ENCODE data around the gene GOLGA8B.
A peak's percentile ranks its signal among the peaks of the same experiment; 100 is the strongest.
"Not testable (repeated sequence)": the region's sequence is repeated elsewhere in the genome, so short reads cannot be mapped to it uniquely, and the experiment has no call there.

GOLGA8B gene

GRCh38 chr15:34564711-34565110 lies 18.7 kb downstream of the GOLGA8B start:
- H3K4me3 ChIP-seq (ENCODE audit: severe bottlenecking); H3K36me3 ChIP-seq (ENCODE audit: low read depth); H3K27ac ChIP-seq (ENCODE audit: poor library complexity, severe bottlenecking); H3K4me1 ChIP-seq (ENCODE audit: insufficient read depth, poor library complexity, severe bottlenecking); H3K9me3 ChIP-seq (ENCODE audit: severe bottlenecking); ATAC-seq (ENCODE audit: low read depth); H3K27me3 ChIP-seq (ENCODE audit: insufficient read depth, poor library complexity, severe bottlenecking): not testable (repeated sequence)
- peak; percentile 19 for DNase-seq (ENCODE audit: low spot score)

DNA sequence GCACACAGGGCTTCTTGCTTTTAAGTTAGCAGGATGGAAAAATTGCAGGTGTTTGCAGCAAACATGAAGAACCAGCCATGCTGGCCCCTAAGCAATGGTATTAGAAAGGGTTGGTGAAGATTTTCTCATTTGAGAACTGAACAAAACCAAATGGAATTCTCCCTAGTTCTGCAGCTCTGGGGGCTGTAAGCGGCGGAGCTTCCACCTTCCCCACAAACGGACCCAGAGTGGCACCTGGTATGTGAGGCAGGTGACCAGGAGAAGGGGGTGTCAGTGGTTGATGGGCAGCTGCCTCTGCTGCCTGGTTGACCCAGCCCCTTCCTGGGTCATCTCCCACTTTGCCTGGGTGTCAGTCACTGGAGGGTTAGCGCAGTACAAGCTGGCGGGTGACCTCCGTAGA lies 22.6 kb downstream of the GOLGA8B start:
- not testable (repeated sequence) for H3K27ac ChIP-seq (ENCODE audit: poor library complexity, severe bottlenecking); H3K9me3 ChIP-seq (ENCODE audit: severe bottlenecking); H3K27me3 ChIP-seq (ENCODE audit: insufficient read depth, poor library complexity, severe bottlenecking); H3K4me1 ChIP-seq (ENCODE audit: insufficient read depth, poor library complexity, severe bottlenecking); H3K36me3 ChIP-seq (ENCODE audit: low read depth); H3K4me3 ChIP-seq (ENCODE audit: severe bottlenecking); DNase-seq (ENCODE audit: low spot score); ATAC-seq (ENCODE audit: low read depth)

GRCh38 chr15:34559764-34560163 lies 23.7 kb downstream of the GOLGA8B start:
- H3K27ac ChIP-seq (ENCODE audit: poor library complexity, severe bottlenecking); ATAC-seq (ENCODE audit: low read depth); H3K27me3 ChIP-seq (ENCODE audit: insufficient read depth, poor library complexity, severe bottlenecking): not testable (repeated sequence)

DNA sequence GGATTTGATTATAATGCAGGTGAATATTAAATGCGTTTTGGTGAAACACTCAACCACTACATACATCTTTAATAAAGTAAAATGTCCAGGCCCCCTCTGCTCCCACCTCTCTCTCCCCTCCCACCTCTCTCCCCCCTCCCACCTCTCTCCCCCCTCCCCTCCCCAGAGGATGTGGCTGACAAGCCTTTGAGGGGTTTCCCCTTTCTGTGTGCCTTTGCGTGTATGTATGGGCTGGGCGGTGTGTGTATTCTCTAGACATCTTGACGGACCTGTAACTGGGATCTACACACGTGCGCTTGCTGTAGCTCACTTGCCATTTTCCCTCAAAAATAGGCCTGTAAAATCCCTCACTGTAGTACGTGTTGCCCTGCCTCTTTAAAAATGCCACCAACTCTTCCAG lies 28.3 kb downstream of the GOLGA8B start:
- ATAC-seq (ENCODE audit: low read depth); H3K27me3 ChIP-seq (ENCODE audit: insufficient read depth, poor library complexity, severe bottlenecking); DNase-seq (ENCODE audit: low spot score); H3K9me3 ChIP-seq (ENCODE audit: severe bottlenecking); H3K4me1 ChIP-seq (ENCODE audit: insufficient read depth, poor library complexity, severe bottlenecking); H3K36me3 ChIP-seq (ENCODE audit: low read depth); H3K4me3 ChIP-seq (ENCODE audit: severe bottlenecking); H3K27ac ChIP-seq (ENCODE audit: poor library complexity, severe bottlenecking): not testable (repeated sequence)

More at GRCh38 chr15:34559764-34560163, 23.7 kb downstream of the GOLGA8B start:
- not testable (repeated sequence) for H3K4me1 ChIP-seq (ENCODE audit: insufficient read depth, poor library complexity, severe bottlenecking); H3K9me3 ChIP-seq (ENCODE audit: severe bottlenecking); H3K4me3 ChIP-seq (ENCODE audit: severe bottlenecking); H3K36me3 ChIP-seq (ENCODE audit: low read depth); DNase-seq (ENCODE audit: low spot score)

DNA sequence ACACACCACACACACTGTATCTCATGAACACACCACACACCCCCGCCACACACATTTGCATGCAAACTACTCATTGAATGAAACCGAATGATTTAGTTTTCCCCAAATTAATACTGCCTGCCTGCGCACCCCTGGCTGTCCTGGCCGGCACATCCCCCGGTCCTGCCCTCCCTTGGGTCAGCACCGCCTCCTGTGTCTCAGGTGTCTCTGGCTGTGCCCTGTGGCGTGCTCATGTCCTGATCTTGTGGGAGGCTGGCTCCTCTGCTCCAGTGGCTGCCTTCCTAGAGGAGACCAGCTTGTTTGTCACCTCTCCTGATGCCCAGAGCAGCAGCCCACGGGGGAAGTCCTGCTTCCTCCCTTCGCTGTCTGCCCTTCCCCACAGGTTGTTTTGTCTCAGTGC lies 28.7 kb downstream of the GOLGA8B start:
- H3K27ac ChIP-seq (ENCODE audit: poor library complexity, severe bottlenecking); ATAC-seq (ENCODE audit: low read depth); DNase-seq (ENCODE audit: low spot score); H3K9me3 ChIP-seq (ENCODE audit: severe bottlenecking); H3K36me3 ChIP-seq (ENCODE audit: low read depth); H3K27me3 ChIP-seq (ENCODE audit: insufficient read depth, poor library complexity, severe bottlenecking); H3K4me3 ChIP-seq (ENCODE audit: severe bottlenecking); H3K4me1 ChIP-seq (ENCODE audit: insufficient read depth, poor library complexity, severe bottlenecking): not testable (repeated sequence)

DNA sequence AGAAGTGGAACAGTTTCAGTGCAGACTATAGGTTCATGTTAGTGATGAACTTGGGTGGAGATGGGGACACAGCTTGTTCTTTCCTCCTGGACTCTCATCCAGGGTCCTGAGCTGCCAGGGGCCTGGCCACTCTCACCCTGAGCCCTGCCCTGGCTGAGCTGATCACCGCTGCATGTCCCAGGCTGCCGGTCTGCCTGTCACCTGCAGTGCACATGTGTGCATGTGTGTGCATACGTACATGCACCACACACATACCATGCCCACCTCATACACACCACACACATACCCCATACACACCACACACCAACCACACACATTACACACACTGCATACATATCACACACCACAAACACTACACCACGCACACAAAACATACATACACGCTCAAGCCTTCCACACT lies 29.3 kb downstream of the GOLGA8B start:
- H3K27ac ChIP-seq (ENCODE audit: poor library complexity, severe bottlenecking); H3K4me3 ChIP-seq (ENCODE audit: severe bottlenecking); H3K36me3 ChIP-seq (ENCODE audit: low read depth); H3K4me1 ChIP-seq (ENCODE audit: insufficient read depth, poor library complexity, severe bottlenecking); H3K27me3 ChIP-seq (ENCODE audit: insufficient read depth, poor library complexity, severe bottlenecking); H3K9me3 ChIP-seq (ENCODE audit: severe bottlenecking): not testable (repeated sequence)
- DNase-seq (ENCODE audit: low spot score), result peak; percentile 33
- peak; percentile 34 for ATAC-seq (ENCODE audit: low read depth)

- H3K36me3 ChIP-seq (ENCODE audit: low read depth); H3K27me3 ChIP-seq (ENCODE audit: insufficient read depth, poor library complexity, severe bottlenecking); DNase-seq (ENCODE audit: low spot score); H3K9me3 ChIP-seq (ENCODE audit: severe bottlenecking); H3K4me1 ChIP-seq (ENCODE audit: insufficient read depth, poor library complexity, severe bottlenecking); H3K27ac ChIP-seq (ENCODE audit: poor library complexity, severe bottlenecking); H3K4me3 ChIP-seq (ENCODE audit: severe bottlenecking): not testable (repeated sequence)
- ATAC-seq (ENCODE audit: low read depth), result peak; percentile 58; the same call in 2 of the 3 replicates
These were observed 33.3 kb downstream of the GOLGA8B start for GRCh38 chr15:34550129-34550528.

- not testable (repeated sequence) for H3K9me3 ChIP-seq (ENCODE audit: severe bottlenecking); H3K27ac ChIP-seq (ENCODE audit: poor library complexity, severe bottlenecking); H3K4me3 ChIP-seq (ENCODE audit: severe bottlenecking); DNase-seq (ENCODE audit: low spot score); H3K36me3 ChIP-seq (ENCODE audit: low read depth); H3K27me3 ChIP-seq (ENCODE audit: insufficient read depth, poor library complexity, severe bottlenecking); H3K4me1 ChIP-seq (ENCODE audit: insufficient read depth, poor library complexity, severe bottlenecking); ATAC-seq (ENCODE audit: low read depth)
These were observed 34.1 kb downstream of the GOLGA8B start for GRCh38 chr15:34549381-34549809.

DNA sequence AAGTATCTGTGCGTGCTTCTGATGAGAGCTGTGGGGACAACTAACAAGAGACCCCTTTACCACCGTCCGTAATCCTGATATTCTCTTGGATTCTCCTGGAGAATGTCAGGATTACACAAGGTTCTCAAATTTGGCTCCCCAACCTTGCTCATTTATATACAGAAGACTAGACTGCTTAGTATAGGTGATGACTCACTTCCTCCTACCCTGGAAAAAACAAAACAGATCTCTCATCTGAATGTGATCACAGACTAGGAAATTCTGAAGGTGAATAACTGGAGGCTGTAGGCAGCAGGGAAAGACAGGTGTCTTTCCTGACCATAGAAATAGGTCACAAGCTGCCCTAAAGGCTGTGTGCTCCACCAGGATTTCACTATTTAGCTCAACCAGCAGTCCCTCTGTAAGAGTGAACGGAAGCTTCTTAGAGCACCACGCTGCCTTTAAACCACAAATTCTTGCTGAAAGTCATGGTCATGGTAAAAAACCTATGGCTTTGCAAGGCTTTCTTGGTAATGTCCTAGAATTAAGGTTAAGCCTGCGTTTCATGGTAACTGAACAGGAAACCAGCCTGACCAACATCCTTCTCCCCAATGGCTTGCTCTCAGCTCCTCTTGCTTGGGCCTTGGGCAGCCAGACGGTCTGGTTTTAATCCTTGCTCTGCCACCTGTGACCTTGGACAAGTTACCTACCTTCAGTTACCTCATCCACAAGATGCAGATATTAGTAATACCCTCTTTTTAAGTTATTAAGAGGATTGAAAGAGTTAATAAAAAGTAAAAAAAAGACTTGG lies 39.4 kb downstream of the GOLGA8B start:
- H3K9me3 ChIP-seq (ENCODE audit: severe bottlenecking); H3K27me3 ChIP-seq (ENCODE audit: insufficient read depth, poor library complexity, severe bottlenecking): not testable (repeated sequence)
- ATAC-seq (ENCODE audit: low read depth), result peak; percentile 82

GRCh38 chr15:34535857-34536256 lies 47.6 kb downstream of the GOLGA8B start:
- not testable (repeated sequence) for H3K9me3 ChIP-seq (ENCODE audit: severe bottlenecking); H3K36me3 ChIP-seq (ENCODE audit: low read depth)

More for the DNA sequence above, 39.4 kb downstream of the GOLGA8B start:
- not testable (repeated sequence) for DNase-seq (ENCODE audit: low spot score); H3K4me3 ChIP-seq (ENCODE audit: severe bottlenecking); H3K27ac ChIP-seq (ENCODE audit: poor library complexity, severe bottlenecking); H3K4me1 ChIP-seq (ENCODE audit: insufficient read depth, poor library complexity, severe bottlenecking); H3K36me3 ChIP-seq (ENCODE audit: low read depth)

More at GRCh38 chr15:34535857-34536256, 47.6 kb downstream of the GOLGA8B start:
- not testable (repeated sequence) for H3K27me3 ChIP-seq (ENCODE audit: insufficient read depth, poor library complexity, severe bottlenecking); H3K27ac ChIP-seq (ENCODE audit: poor library complexity, severe bottlenecking); DNase-seq (ENCODE audit: low spot score); H3K4me3 ChIP-seq (ENCODE audit: severe bottlenecking); H3K4me1 ChIP-seq (ENCODE audit: insufficient read depth, poor library complexity, severe bottlenecking); ATAC-seq (ENCODE audit: low read depth)
